B cell (primary cell): Measurements from ENCODE around the gene ICAM5. TPM values are rescaled to one million over a fixed set of nuclear protein-coding genes. Genes with fewer than 3 reads are reported as not detected.

ENCODE experiments used
- ATAC-seq: fragments of 200-7000 bp; cut with Tn5 transposase; one replicate; pipeline ENCODE4 v1.10.0; 2021; ENCODE audit warnings: low read depth, mild to moderate bottlenecking, moderate number of reproducible peaks, moderate library complexity
- CTCF ChIA-PET: fragments of 350-600 bp; sonication (Branson Sonifier 250); formaldehyde crosslinking; loops from one replicate; lab custom pipeline; 2021; ENCODE audit warnings: antibody characterized with exemption, inconsistent platforms; lab: Charles Lee
- POLR2A ChIA-PET: fragments of 350-600 bp; sonication (Branson Sonifier 250); formaldehyde crosslinking; loops from one replicate; lab custom pipeline; 2021; ENCODE audit warnings: antibody characterized with exemption; lab: Charles Lee
- DNase-seq: peaks from one replicate; pipeline ENCODE4 v3.0.0; 2013
- H2AFZ ChIP-seq: 2 replicates; pipeline ENCODE4 v1.6.1; 2012; ENCODE audit warnings: mild to moderate bottlenecking, low read depth, low read length; ENCODE audit not compliant: insufficient read depth, poor library complexity, severe bottlenecking
- H3K27ac ChIP-seq, 2 donors: 1 replicate in 1 of 2; 2 replicates in 1 of 2; pipeline ENCODE4 v1.5.1; 2012 to 2013; ENCODE audit warnings: low read length in 2 of 2, mild to moderate bottlenecking in 2 of 2, moderate library complexity in 1 of 2
- H3K27me3 ChIP-seq, 4 experiments: fragments of 200-600 bp in 1 of 4; sonication (generic) in 1 of 4; replicated peaks in 1 of 4; 1 replicate in 2 of 4; 2 replicates in 2 of 4; pipeline versions ENCODE4 v1.6.1 to v1.7.0; 2013 to 2016; ENCODE audit warnings: low read length in 3 of 4, mild to moderate bottlenecking in 2 of 4, mixed read lengths in 1 of 4, moderate library complexity in 1 of 4; ENCODE audit not compliant: insufficient read depth in 4 of 4, control insufficient read depth in 3 of 4; ENCODE audit errors: control extremely low read depth in 1 of 4
- H3K36me3 ChIP-seq, 2 experiments: replicated peaks in 1 of 2; 1 replicate in 1 of 2; 2 replicates in 1 of 2; pipeline versions ENCODE4 v1.6.1 to v1.7.1; 2013; ENCODE audit warnings: low read length in 1 of 2; ENCODE audit not compliant: insufficient read depth in 2 of 2, control insufficient read depth in 1 of 2; ENCODE audit errors: control extremely low read depth in 1 of 2, extremely low read depth in 1 of 2
- H3K4me1 ChIP-seq, 2 donors: fragments of 200-600 bp in 1 of 2; sonication (generic) in 1 of 2; 1 replicate in 1 of 2; 2 replicates in 1 of 2; pipeline versions ENCODE4 v1.5.1 to v1.6.1; 2013 to 2017; ENCODE audit warnings: low read length in 2 of 2; ENCODE audit not compliant: control insufficient read depth in 2 of 2, insufficient read depth in 2 of 2
- H3K4me2 ChIP-seq: replicated peaks from 2 replicates; pipeline ENCODE3; 2012; ENCODE audit warnings: mild to moderate bottlenecking, low read depth, low read length; ENCODE audit not compliant: poor library complexity, severe bottlenecking
- H3K4me3 ChIP-seq, 5 experiments: fragments of 200-600 bp in 1 of 5; sonication (generic) in 1 of 5; 1 replicate in 3 of 5; 2 replicates in 2 of 5; pipeline versions ENCODE4 v1.5.1 to v1.7.0; 2011 to 2016; ENCODE audit warnings: low read length in 4 of 5, mild to moderate bottlenecking in 4 of 5, low read depth in 2 of 5, control low read depth in 1 of 5, moderate library complexity in 1 of 5; ENCODE audit not compliant: insufficient read depth in 1 of 5; ENCODE audit errors: control extremely low read depth in 1 of 5, extremely low read depth in 1 of 5
- H3K79me2 ChIP-seq: fragments of 200-600 bp; sonication (generic); one replicate; pipeline ENCODE4 v1.6.0; 2016; ENCODE audit warnings: low read length; ENCODE audit not compliant: control insufficient read depth, insufficient read depth
- H3K9ac ChIP-seq: fragments of 200-600 bp; sonication (generic); 2 replicates; pipeline ENCODE4 v1.6.1; 2017; ENCODE audit warnings: mild to moderate bottlenecking, low read length, moderate library complexity
- H3K9me3 ChIP-seq, 3 donors: one replicate each; pipeline versions ENCODE4 v1.6.1 to v1.7.1; 2013; ENCODE audit warnings: low read length in 2 of 3; ENCODE audit not compliant: control insufficient read depth in 2 of 3, insufficient read depth in 1 of 3; ENCODE audit errors: control extremely low read depth in 1 of 3
- H4K20me1 ChIP-seq: 2 replicates; pipeline ENCODE4 v1.6.0; 2012; ENCODE audit warnings: mild to moderate bottlenecking, low read length; ENCODE audit not compliant: insufficient read depth, control insufficient read depth, poor library complexity, severe bottlenecking
- H3K27ac Mint-ChIP-seq: one replicate; pipeline ENCODE4 v1.8.0; 2021; ENCODE audit warnings: mixed read lengths
- H3K27me3 Mint-ChIP-seq: one replicate; pipeline ENCODE4 v1.8.0; 2021; ENCODE audit warnings: mixed read lengths
- H3K4me1 Mint-ChIP-seq: one replicate; pipeline ENCODE4 v1.8.0; 2021; ENCODE audit warnings: mixed read lengths
- H3K4me3 Mint-ChIP-seq: one replicate; pipeline ENCODE4 v1.8.0; 2021; ENCODE audit warnings: mixed read lengths
- H3K9me3 Mint-ChIP-seq: one replicate; pipeline ENCODE4 v1.8.0; 2022; ENCODE audit warnings: mixed read lengths; ENCODE audit not compliant: insufficient read depth
- CTCF ChIP-seq: fragments of 200-600 bp; IDR thresholded peaks from one replicate; pipeline ENCODE4 v1.8.0; 2022; ENCODE audit warnings: antibody characterized with exemption, mild to moderate bottlenecking
- EZH2 ChIP-seq: IDR thresholded peaks from 2 replicates; pipeline ENCODE4 v1.6.1; 2012; ENCODE audit warnings: borderline replicate concordance, low read depth, mild to moderate bottlenecking, moderate library complexity, low read length; ENCODE audit not compliant: insufficient read depth, poor library complexity, severe bottlenecking
- WGBS: methylation state at CpG from one replicate; pipeline ENCODE4 v1.1.5; 2013; ENCODE audit warnings: missing lambda C conversion rate; ENCODE audit not compliant: insufficient coverage; 5-methylcytosine and 5-hydroxymethylcytosine counted together
- intact Hi-C: fragments of 100-400 bp; cut with micrococcal nuclease; formaldehyde crosslinking; loops from one replicate; pipeline ENCODE4 v1.10.0; 2022
- polyA plus RNA-seq: library from polyadenylated mRNA; depleted of rRNA; stranded (reverse); fragments of >200 nt; gene quantifications from 2 replicates; pipeline ENCODE4 v1.2.3, GENCODE V29; 2012
- total RNA-seq, 2 donors: library from RNA; stranded (reverse); fragments of 120-200 nt in 1 of 2; gene quantifications; 1 replicate in 1 of 2; 2 replicates in 1 of 2; pipeline versions ENCODE4 v1.2.3 to v1.2.4, GENCODE V29; 2013 to 2022

Gene ICAM5
- total and polyA plus RNA-seq, 2 donors (not counting 1 experiment from before 2014, with no cell fraction given) = 0.54 TPM; not detected in 1

GRCh38 chr19:10338940-10339339 lies 49.2 kb downstream of the ICAM5 start:
- Histone ChIP-seq H3K4me3 (peak overlapping the region; percentile 47 to 92 (median 81)), H3K9me3 (peaks cover 0 to 10% (median 0%) of the 10 kb centered on the region in 3 donors), H4K20me1 (peaks cover 19% of the 10 kb centered on the region), H3K4me1 (peaks cover 17 to 30% of the 10 kb centered on the region in 2 donors), H3K36me3 (peaks cover 0 to 24% of the 10 kb centered on the region in 2 experiments), H3K27me3 (no peaks in the 10 kb centered on the region), H3K9ac (peak overlapping the region; percentile 87), H2AFZ (peak overlapping the region; percentile 93), H3K79me2 (peaks cover 64% of the 10 kb centered on the region), H3K4me2 (peak overlapping the region; percentile 78), H3K27ac (peak overlapping the region; percentile 48 to 70)
- ChIA-PET CTCF (interaction anchor here (0.9 to 1.4 kb wide), 2 partner anchors 50 to 69 kb away, joined by 3 to 6 read pairs; no protein-coding TSS in a partner anchor), POLR2A (interaction anchor here (0.7 kb wide), 1 partner anchor 20 kb away, joined by 5 read pairs; no protein-coding TSS in a partner anchor)
- Mint-ChIP-seq H3K4me1 (peaks cover 22% of the 10 kb centered on the region), H3K4me3 (peak overlapping the region; percentile 98), H3K9me3 (no peaks in the 10 kb centered on the region), H3K27ac (peak overlapping the region; percentile 97), H3K27me3 (no peaks in the 10 kb centered on the region)
- WGBS = 19% methylated on average over 5 of the region's 6 CpGs
- intact Hi-C loops = no loop called here
- TF ChIP-seq EZH2 (no peak), CTCF (no peak)
- DNase-seq = no peak
- ATAC-seq = no peak

- H3K27me3 ChIP-seq = no peaks in the 10 kb centered on the region
- no peaks in the 10 kb centered on the region for H3K27me3 Mint-ChIP-seq
- TF ChIP-seq EZH2 (no peak), CTCF (no peak)
- peak; percentile 77 for DNase-seq
- H3K27ac Mint-ChIP-seq = peak within 1 kb of the TSS; percentile 97
- H4K20me1 ChIP-seq = peaks cover 14% of the 10 kb centered on the region
- H3K9me3 ChIP-seq = peaks cover 0 to 6% (median 0%) of the 10 kb centered on the region in 3 donors
- H3K4me2 ChIP-seq = peak within 1 kb of the TSS; percentile 78
- H3K4me1 Mint-ChIP-seq = peaks cover 22% of the 10 kb centered on the region
- CTCF ChIA-PET = interaction anchor here (1.0 kb wide), 1 partner anchor 305 kb away, joined by 3 read pairs; no protein-coding TSS in a partner anchor
- H3K9me3 Mint-ChIP-seq = no peaks in the 10 kb centered on the region
- peak within 1 kb of the TSS; percentile 87 for H3K9ac ChIP-seq
- H3K79me2 ChIP-seq = peaks cover 58% of the 10 kb centered on the region
- POLR2A ChIA-PET = no interaction called here
- H3K36me3 ChIP-seq = peaks cover 0 to 19% of the 10 kb centered on the region in 2 experiments
- peak within 1 kb of the TSS; percentile 48 to 70 for H3K27ac ChIP-seq
- intact Hi-C loops = no loop called here
- WGBS = under 1% methylated on average over 14 of the region's 14 CpGs
- H2AFZ ChIP-seq = peak within 1 kb of the TSS; percentile 93
- peak within 1 kb of the TSS; percentile 47 to 92 (median 81) for H3K4me3 ChIP-seq
- peak within 1 kb of the TSS; percentile 98 for H3K4me3 Mint-ChIP-seq
- peak; percentile 97 for ATAC-seq
- peaks cover 13 to 24% of the 10 kb centered on the region in 2 donors for H3K4me1 ChIP-seq
Measured at GRCh38 chr19:10339380-10339960, 49.7 kb downstream of the ICAM5 start, which contains the start of gene ICAM3. Gene ICAM3 (minus strand): TSS chr19:10339624. CDS start chr19:10339614, 10 bp downstream.
